Activated naive CD4-positive, alpha-beta T cell treated with Interleukin-2 at 50 U/mL for 16 hours (primary cell): ENCODE measurements around the gene POU2F2.
A peak's percentile ranks its signal among the peaks of the same experiment; 100 is the strongest.

ENCODE experiments used
- DNase-seq: peaks from one replicate; pipeline ENCODE4 v3.0.0-alpha.2; 2020

POU2F2 gene

DNA sequence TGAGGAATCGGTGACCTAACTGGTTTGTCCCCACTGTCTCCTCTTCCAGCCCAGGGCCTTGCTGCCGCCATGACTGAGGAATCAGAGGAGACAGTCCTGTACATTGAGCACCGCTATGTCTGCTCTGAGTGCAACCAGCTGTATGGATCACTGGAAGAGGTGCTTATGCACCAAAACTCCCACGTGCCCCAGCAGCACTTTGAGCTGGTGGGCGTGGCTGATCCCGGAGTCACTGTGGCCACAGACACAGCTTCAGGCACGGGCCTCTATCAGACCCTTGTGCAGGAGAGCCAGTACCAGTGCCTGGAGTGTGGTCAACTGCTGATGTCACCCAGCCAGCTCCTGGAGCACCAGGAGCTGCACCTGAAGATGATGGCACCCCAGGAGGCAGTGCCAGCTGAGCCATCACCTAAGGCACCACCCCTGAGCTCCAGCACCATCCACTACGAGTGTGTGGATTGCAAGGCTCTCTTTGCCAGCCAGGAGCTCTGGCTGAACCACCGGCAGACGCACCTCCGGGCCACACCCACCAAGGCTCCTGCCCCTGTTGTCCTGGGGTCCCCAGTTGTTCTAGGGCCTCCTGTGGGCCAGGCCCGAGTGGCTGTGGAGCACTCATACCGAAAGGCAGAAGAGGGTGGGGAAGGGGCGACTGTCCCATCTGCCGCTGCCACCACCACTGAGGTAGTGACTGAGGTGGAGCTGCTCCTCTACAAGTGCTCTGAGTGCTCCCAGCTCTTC lies 53.5 kb downstream of the POU2F2 start:
- no peak for DNase-seq

DNA sequence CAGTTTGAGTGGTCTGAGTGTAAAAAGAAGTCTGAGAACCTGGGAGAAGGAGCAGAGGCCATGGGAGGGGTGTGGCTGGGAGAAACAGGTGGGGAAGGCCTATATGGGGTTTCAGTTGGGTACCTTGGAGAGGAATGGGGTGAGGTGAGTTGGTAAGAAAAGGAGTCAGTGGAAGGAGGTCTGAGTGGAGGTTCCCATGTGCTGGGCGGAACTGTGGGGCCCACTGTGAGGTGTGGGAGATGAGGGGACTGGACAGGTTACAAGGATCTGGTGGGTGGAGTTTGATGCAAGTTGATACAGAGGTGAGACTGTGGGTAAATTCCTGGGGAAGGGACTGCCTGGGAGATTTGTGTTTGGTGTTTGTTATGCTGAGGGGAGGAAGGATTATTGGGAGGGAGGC lies 54.2 kb downstream of the POU2F2 start:
- no peak for DNase-seq

DNA sequence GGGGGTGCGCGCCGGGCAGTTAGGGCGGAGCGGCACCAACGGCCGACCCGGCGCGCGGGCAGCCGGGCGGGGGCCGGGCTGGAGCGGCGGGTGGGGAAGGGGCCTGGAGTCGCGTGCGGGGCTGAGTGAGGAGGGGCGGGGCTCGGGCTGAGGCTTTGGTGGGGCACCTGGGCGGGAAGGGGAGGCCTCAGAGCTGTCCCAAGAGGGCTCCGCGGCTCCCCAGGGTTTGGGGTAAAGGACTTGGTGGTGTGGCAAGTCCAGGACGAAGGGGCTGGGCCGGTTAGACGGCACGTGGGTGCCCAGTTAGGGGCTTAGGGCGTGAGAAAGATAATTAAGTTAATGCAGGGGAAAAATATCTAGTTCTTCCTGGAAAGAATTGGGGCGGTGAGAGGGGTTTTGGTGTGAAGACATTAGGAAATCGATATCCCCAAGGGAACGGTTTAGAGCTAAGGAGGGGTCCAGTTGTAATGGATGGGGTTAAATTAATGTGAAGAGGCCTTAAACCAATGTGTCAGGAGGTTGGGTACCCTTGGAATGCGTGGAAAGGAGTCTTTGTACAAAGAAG lies 55.8 kb downstream of the POU2F2 start:
- peak; percentile 54 for DNase-seq

DNA sequence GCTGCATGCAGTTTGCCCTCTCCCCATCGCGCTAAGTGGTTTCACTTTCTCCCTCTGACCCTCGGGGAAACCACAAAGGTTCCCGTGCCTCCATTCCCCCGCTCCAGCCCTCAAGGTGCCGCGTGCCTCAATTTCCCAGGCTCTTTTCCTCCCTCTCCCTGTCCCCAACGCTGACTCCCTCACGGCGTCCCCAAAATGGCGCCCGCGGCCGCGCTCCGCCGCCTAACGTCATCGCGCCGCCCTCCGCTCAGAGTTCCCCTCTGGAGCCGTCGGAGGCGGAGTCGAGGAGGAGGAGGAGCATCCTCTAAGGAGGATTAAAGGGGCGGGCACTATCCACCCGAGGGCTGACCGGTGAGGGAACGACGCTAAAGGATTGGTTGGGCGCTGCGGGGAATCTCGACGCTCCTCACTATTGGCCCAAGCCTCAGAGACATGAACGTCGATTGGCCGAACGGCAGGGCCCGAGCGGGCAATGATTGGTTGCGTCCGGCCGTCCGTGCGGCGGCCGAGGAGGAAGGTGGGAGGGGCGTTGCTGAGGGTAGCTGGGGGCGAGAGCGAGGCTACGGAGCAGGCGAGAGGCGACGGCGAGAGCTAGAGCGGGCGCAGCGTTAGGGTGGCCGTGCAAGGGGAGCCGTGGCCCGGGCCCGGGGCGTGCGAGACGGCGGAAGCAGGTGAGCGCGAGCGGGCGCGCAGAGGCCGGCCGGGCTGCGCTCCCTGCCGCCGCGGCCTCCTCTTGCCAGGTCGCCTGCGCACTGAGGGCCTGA lies 56.4 kb downstream of the POU2F2 start, which contains the start of gene ZNF574:
Gene ZNF574 (plus strand): TSS at position 551 of the 764 bp plus-strand sequence. CDS start 2,441 bp downstream, outside the sequence.
- DNase-seq: peak; percentile 99

DNA sequence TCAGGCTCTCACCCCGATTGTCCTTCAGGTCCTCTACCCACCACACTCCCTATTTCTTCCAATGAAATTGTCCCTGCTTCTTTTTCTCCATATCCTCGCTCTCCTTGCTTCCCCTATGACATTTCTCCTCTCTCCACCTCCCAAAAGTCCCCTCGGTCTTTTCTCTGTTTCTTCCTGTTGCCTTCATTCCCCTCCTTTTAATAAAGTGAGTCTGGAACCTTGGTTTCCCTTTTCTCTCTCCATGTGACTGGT lies 57.0 kb downstream of the POU2F2 start:
- DNase-seq: no peak

DNA sequence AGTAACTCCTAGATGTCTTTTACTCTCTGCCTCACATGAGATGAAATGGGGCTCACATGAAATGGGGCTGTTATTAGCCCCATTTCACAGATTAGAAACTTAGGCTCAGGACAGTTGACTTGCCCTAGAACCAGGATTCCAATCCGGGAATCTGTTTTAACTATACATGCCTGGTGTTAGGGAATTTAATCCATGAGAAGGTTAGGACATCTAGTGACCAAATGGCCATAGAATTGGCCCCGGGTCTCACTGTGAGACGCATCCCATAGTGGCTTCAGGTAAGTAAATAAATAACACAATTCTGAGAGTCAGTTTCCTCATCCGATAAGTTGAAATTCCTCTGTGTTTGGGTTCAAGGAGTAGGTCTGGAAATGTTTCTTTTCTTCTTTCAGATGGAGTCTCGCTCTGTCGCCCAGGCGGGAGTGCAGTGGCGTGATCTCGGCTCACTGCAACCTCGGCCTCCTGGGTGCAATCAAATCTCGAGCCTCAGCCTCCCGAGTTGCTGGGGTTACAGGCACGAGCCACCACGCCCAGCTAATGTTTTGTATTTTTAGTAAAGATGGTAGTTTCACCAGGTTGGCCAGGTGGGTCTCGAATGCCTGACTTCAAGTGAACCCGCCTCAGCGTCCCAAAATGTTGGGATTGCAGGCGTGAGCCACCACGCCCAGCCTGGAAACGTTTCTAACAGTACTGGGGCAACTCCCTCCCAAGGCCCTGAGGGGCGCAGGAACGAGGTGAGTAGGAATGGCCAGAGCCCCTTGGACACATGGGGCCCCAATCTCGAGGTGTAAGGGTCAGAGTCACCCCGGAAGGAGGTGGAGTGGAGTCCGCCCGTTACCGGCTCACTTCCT lies 57.5 kb downstream of the POU2F2 start:
- DNase-seq: peak; percentile 11

DNA sequence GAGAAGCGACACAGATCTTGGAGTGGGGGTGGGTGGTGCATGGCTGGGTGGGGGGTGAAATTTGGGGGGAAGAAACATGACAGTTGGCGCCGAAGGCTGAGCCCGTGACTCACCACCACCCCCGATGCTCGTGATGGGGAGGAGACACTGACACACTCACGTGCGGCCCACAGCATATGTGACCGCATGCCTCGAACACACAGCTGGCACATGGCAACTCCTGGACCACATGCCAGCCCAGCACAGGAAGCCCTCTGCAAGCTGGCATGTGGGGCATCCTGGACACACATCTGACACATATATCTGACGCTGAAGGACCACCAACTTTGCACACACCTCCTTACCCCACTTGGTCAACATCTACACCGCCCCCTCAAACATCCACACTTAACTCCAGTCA lies 61.0 kb downstream of the POU2F2 start:
- no peak for DNase-seq

DNA sequence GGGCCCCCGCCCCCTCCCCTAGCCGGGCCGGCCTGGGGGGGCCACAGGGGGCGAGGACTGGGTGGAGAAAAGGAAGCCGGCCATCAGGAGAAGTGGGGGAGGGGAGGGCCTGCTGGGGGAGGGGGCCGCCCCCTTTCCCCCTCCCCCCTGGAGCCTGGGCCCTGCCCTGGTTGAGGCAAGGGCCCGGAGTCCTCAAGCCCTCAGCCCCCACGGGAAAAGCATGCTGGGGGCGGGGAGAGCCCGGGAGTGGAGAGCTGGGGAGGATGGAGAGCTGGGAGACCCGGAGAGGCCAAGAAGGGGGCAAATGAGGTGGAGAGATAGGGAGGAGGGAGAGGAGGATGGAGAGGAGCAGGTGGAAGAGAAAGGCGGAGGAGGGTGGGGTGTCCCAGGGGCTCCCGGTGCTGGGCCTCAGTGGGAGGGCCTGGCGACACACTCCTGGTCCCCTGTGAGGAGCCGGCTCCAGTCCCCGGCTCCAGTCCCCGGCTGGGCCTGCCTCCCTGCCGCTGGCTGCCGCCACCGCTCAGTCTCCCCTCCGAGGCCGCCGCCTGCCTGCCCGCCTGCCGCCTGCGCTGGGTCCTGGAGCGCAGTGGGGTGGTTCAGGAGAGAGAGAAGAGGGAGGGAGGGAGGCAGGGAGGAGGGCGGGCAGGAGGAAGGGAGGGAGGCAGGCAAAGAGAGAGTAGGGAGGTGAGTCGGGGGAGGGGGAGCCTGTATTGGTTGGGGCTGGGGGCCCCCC lies 62.5 kb downstream of the POU2F2 start, which contains the start of gene GRIK5:
Gene GRIK5 (minus strand): TSS at position 588 of the 733 bp plus-strand sequence. CDS start 4,436 bp downstream, outside the sequence.
- no peak for DNase-seq

DNA sequence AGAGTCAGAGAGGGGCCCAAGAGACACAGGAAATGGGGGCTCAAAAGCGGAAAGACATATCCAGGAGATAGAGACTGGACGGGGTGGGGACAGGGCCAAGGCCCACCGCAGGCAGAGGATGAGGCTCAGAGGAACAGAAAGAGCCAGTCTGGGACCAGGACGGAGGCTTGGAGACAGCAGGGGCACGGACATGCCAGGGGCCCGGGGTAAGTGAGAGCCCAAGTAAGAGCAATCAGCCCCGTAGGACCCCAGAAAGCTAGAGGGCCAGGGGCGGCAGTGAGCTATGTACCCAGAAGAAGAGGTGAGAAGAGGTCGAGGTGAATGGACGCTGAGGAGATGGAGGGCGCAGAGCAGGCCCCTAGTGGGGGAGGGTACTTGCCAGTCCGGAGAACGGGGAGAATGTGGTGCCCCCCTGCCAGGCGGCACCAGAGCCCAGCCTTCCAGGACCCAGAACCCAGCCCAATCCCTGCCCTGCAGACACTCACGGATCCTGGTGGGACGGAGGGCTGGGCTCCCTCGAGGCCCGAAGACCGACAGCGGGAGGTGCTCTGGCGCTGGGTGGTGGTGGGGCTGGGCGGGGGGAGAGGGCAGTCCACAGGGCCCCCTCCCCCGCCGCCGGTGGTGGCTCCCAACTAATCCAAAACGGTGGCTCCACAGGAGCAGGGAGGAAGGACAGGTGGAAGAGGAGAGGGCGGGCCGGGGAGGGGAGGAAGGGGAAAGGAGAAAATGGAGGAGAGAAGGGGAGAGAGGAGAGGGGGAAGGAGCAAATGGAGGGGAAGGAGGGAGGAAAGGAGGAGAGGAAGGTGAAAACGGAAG lies 63.3 kb downstream of the POU2F2 start:
- DNase-seq: no peak

DNA sequence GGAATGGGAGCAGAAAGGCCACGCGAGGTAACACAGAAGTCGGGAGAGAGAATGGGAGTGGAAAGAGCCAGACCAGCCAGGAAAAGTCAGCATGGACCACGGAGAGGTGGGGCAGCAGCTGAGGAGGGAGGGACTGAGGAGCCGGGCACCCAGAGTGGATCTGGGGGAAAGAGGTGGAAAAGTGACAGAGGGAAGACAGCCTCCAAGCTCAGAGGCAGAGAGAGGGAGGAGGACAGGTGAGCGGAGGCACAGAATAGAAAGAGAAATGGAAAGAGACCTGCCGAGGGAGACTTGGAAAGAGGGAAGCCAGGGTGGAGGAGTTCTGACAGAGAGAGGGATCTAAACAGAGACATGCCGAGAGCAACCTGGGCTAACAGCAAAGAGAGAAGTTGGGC lies 63.9 kb downstream of the POU2F2 start:
- DNase-seq: no peak

DNA sequence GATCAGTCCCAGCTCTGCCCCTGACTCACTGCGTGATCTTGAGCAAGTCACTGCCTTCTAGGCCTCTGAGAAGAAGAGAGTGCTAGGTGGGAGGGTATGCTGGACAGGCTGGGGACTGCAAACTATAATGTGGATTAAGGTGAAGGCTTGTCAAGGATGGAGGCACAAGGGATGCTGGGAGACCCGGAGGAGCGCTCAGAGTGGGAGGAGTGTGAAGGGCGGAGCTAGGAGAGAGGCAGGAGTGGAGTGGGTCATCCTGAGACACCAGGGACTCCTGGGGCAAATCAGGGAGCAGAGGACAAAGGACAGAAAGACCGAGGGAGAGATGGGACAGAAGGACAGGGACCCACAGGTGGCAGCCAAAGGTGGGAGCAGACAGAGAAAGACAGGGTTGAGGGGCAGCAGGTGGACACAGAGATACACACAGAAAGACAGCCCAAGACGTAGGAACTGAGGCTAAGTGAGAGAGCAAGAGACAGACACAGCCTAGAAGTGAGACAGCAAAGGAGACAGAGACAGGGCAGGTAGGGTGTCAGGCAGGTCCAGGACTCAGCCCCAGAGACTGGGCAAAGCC lies 64.8 kb downstream of the POU2F2 start:
- DNase-seq: no peak

DNA sequence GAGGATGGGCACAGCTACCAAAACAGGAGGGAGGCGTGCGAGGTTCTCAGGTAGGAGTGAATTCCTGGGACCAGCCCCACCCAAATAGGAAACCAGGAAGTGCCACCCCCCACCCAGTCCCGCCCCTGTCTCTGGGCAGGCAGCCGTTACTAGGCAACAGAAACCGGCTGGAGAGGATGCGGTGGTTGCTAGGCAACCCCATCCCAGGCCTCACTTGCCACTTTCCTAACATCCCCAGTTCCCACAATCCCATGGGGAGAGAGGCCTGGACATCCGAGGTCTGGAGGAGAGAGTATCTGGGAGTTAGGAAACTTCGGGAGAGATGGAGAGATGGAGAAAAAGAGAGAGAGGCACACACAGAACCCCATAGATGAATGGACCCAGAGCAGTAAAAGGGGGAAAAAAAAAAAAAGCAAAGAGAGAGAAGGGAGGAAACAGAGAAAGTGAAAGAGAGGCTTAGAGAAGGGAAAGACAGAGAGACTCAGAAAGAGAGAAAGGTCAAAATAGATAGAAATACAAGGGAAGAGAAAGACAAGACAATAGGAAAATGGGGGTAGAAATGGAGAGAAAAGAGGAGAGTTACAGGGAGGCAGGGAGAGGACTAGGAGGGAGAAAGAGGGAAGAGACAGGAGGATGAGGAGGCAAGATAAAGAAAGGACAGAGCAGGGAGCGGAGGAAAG lies 66.0 kb downstream of the POU2F2 start:
- no peak for DNase-seq

DNA sequence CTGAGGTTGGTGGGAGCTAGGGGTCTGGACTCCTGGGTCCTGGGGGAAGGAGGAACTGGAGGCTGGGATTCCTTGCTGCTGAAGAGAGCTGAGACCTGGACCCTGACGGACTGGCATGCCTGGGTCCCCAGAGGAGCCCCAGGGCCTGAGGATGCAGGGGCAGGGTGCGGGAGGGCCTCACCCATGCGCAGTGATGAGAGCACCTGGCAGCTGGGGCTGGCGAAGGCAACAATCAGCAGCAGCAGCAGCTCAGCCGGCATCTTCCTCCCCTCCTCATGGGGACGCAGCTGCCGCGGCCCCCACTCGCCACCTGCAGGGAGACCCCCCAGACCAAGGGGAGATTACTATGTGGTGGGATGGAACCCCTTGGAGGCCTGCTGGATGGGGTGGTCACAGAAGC lies 66.7 kb downstream of the POU2F2 start:
- DNase-seq: no peak

DNA sequence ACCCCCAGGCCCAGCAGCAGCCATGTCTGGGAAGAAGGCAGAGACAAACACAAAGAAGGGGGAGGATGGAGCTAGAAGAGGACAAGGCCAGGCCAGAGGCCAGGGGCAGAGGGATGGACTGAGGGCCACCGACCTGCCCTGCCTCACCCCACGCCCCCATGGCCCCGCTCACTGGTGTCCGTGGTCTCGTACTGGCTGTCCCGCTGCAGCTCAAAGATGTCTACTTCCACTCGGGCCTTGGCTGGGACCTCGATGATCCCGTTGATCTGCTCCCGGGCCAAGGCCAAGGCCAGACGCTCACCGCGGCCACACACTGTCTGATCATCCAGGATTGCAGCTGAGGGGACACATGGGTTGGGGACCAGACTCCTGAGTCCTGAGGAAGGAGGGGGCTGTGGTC lies 67.2 kb downstream of the POU2F2 start:
- no peak for DNase-seq

DNA sequence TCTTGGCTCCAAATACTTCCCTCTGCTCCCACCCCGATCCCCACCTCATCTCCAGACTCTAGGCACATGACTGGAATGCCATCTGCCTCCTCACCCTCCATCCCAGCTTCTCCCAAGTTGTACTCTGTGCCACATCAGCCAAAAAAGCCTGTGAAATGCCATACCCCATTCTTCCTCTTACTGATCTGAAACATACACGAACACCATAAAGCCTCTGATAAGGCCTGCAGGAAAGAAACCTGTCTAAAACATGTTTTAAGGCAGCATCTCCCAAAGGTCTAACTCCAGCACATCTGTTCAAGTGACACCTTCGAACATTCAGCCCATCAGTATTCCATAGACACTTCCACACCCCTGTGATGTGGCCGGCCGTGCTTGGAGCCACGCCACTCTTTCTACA lies 67.8 kb downstream of the POU2F2 start:
- no peak for DNase-seq

DNA sequence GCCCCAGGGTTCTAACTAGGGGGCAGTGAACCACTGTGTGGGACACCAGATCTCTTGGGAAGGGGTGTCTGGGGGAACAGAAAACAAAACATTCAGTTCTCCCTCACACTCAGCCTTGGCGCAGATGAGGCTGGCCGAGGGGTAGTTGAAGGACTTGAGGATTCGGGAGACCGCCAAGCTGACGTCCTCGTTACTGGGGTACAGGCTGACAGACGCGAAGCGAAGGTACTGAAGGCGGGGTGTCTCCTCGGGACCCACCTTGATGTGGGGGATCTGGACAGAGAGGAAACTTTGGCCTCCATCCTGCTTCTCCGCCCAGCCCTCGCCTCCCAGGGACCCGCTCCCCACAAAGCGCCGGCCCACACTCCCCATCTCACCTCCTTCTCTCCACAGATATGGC lies 69.9 kb downstream of the POU2F2 start:
- no peak for DNase-seq

DNA sequence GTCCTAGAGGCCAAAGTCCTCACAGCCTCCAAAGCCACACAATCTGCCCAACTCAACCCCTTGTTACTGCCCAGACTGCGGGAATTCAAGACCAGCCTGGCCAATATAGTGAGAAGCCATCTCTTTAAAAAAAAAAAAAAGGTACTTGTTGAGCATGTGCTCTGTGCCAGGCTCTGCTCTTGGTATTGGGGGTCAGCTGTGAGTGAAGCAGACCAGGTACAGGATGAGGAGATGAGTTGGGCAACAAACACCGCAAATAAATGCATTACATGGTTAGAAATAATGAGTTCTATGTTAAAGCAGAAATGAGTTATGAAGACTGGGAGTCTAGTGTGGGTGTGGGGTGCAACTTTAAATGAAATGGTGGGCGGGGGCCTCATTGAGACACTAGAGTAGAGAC lies 72.1 kb downstream of the POU2F2 start:
- no peak for DNase-seq

DNA sequence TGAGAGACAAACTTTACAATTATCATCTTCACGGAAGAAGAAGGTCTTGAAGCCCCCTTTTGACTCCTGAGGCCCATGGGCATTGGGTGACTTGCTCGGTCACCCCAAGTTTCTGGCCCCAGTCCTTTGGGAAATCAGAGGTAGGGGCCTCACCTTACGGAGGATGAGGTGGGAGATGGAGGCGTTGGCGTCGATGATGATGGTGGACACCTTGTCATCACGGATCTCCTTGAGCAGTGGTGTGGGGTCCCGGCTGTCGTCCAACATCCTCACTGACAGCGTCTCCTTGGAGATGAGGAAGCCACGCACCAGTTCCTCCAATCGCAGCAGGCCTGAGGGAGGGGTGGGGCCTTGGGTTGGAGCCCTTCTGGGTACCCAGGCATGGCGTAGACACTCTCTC lies 73.0 kb downstream of the POU2F2 start:
- DNase-seq: no peak

DNA sequence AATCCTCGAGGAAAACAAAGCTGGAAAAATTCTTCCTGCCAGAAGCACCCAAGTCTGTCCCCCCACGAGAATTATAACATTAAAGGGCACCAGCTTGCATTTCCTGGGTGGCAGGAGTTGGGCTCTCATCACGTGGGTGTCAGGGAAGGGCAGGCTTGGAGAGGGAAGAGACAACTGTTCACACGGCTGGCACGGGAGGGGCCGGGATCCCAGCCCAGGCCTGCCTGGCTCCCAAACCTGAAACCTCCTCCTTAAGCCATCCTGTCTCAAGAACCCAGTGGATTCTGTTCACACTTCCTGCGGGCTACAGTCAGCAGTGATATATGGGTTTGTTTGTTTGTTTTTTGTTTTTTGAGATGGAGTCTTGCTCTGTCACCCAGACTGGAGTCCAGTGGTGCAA lies 74.4 kb downstream of the POU2F2 start:
- no peak for DNase-seq

DNA sequence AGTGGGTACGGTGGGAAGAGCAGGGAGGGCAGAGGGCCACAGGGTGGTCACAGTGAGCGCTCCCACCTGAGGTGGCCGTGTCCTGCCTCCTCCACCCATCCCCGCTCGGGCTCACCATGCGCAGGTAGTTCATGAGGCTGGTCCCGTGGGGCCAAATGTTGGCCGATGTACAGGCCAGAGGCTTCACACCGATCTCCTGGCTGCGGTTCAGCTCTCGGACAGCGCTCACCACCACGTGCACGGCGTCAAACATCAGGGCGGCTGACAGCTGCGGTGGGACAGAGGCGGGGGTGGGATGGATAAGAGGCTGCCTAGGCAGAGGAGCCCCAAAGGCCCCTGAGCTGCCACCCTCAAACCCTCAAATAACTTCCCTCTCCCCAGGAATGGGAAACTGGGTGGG lies 78.0 kb downstream of the POU2F2 start:
- no peak for DNase-seq
